Activated T-cell treated with anti-CD3 and anti-CD28 coated beads, Interleukin-2, amount 50 U/mL, for 72 hours (primary cell): ENCODE data around the gene ERP27. TPM values are rescaled to one million over a fixed set of nuclear protein-coding genes. Genes with fewer than 3 reads are reported as not detected.

Experiments used
- ATAC-seq, 2 donors: fragments of 150-1000 bp; cut with Tn5 transposase; replicated peaks in 1 of 2; 2 replicates each; pipeline ENCODE4 v1.10.0; 2021; ENCODE audit warnings: moderate library complexity in 2 of 2, mild to moderate bottlenecking in 1 of 2
- DNase-seq, 2 donors: peaks; one replicate each; pipeline ENCODE4 v3.0.0; 2021 to 2022; ENCODE audit warnings: mixed read lengths in 1 of 2
- H3K27ac Mint-ChIP-seq: one replicate; pipeline ENCODE4 v1.8.0; 2022; ENCODE audit warnings: mild to moderate bottlenecking, moderate library complexity, mixed read lengths
- H3K27me3 Mint-ChIP-seq: one replicate; pipeline ENCODE4 v1.8.0; 2022; ENCODE audit warnings: low read depth, mixed read lengths
- H3K36me3 Mint-ChIP-seq, 2 donors: one replicate each; pipeline ENCODE4 v1.8.0; 2022; ENCODE audit warnings: mixed read lengths in 2 of 2, mild to moderate bottlenecking in 1 of 2; ENCODE audit not compliant: insufficient read depth in 2 of 2
- H3K4me1 Mint-ChIP-seq: one replicate; pipeline ENCODE4 v1.8.0; 2022; ENCODE audit warnings: low read depth, mixed read lengths
- H3K4me3 Mint-ChIP-seq, 2 donors: one replicate each; pipeline ENCODE4 v1.8.0; 2022; ENCODE audit warnings: mild to moderate bottlenecking in 2 of 2, mixed read lengths in 2 of 2, moderate library complexity in 2 of 2
- H3K9me3 Mint-ChIP-seq, 2 donors: one replicate each; pipeline ENCODE4 v1.8.0; 2022; ENCODE audit warnings: mixed read lengths in 2 of 2
- total RNA-seq, 2 donors: library from RNA; stranded (reverse); gene quantifications; one replicate each; pipeline ENCODE4 v1.2.3, GENCODE V29; 2022

The ERP27 gene
- total RNA-seq, 2 donors from 2014 or later: 3.8 to 4.0 TPM

DNA sequence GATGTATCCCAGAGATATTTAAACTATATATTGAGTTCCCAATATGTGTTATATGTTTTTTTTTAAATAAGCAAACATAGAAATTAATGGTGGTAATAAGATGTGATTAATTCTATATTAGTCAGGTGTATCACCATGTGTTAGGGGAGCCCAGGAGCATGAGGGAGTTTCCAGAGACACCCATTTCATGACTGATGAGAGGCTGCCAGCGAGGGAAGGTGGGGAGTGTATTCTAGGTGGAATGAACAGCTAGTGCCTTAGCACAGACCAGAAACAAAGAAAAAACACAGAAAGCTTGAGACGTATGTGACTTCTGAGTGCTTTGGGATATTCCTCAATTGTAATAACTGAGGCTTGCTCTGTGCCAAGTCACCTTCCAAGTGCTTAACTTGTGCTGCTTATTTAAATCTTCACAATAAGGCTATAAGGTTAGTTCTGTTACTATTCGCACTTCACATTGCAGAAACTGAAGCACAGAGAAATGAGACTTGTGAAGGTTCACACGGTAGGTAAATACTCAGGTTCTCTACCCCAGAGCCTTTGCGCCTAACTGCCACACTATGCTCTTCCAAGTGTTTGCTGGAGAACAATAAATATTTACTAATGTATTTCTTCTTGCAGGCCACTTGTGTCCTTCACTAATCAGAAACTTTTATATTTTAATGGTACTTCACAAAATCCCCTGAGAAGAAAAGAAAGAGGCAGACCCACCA, 34.8 kb downstream of the ERP27 start:
- H3K4me1 Mint-ChIP-seq: peaks cover 37% of the 10 kb centered on the region
- H3K27ac Mint-ChIP-seq: no peak overlapping the region
- H3K27me3 Mint-ChIP-seq: no peaks in the 10 kb centered on the region
- H3K9me3 Mint-ChIP-seq: peaks cover 0 to 7% of the 10 kb centered on the region in 2 donors
- H3K4me3 Mint-ChIP-seq: no peak overlapping the region
- H3K36me3 Mint-ChIP-seq: peaks cover 2 to 10% of the 10 kb centered on the region in 2 donors
- DNase-seq (no peak), ATAC-seq (no peak)

DNA sequence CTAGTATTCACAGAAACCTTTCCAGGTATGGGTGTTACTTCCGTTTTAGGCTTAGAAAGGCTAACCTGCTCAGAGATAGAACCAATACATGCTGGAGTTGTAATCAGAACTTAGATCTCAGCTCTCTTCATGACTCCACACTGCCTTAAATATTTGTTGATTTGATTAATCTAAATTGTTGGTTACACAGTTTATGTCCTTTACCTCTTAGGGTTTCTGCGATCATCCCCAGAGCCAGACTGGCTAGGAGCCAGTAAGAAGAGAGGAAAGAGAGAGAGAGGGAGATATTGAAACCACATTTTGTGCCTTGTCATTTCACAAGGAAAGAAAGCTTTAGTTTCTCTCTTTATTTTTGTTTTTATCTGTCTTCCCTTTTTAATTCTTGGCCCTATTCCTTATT, 35.9 kb downstream of the ERP27 start:
- Mint-ChIP-seq H3K9me3 (peaks cover 0 to 2% of the 10 kb centered on the region in 2 donors), H3K4me3 (peak overlapping the region in 1 of 2 donors; percentile 32), H3K27ac (no peak overlapping the region), H3K4me1 (peaks cover 26% of the 10 kb centered on the region), H3K36me3 (peaks cover under 1% of the 10 kb centered on the region in 2 donors), H3K27me3 (no peaks in the 10 kb centered on the region)
- DNase-seq (no peak), ATAC-seq (no peak)

DNA sequence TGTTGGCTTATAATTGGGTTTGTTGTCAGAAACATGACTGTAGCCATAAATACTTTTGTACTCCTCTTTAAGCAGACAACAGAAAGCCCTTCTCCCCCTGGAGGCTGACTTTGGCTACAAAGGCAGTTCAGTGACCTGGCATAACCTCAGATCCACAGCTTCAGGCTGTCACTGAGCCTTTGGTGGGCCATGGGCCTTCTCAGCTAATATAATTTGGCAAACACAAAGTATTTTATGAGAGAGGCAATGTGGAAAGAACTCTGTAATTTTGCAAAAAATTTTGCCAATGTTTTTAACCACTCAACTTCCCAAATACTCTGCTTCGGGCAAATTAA, 37.1 kb downstream of the ERP27 start:
- no peak for ATAC-seq
- H3K4me1 Mint-ChIP-seq: peaks cover 25% of the 10 kb centered on the region

DNA sequence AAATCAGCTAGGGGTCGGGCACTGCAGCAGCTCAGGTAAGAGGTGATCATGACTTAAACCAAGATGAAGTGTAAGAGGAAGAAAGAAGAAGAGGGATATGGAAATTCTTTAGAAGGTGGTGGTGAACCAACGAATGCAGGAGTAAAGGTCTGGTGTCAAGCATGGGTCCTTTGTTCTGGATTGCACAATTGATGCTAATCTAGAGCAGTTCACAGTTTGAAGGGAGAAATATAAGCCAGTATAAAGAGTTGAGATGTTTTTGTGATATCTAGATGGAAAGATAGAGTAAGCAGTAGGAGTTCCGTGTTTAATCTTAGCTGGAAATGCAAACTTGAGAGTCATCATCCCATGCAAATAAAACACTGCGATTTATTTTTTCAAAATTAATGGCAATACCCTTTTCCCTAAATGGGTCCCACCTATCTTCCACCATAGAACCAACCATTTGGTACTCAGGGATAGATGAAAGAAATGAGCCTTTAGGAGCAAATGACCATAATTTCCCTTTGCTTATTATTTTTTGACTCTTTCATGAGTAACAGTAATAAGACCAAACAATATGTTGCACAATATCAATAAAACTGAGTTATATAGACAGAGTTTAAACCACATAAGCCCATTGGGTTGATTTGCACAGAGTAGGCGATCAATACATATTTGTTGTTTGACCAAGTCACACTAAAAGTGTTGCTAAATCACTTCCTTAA, 37.7 kb downstream of the ERP27 start:
- H3K36me3 Mint-ChIP-seq: no peaks in the 10 kb centered on the region
- DNase-seq (no peak), ATAC-seq (no peak)
- no peaks in the 10 kb centered on the region for H3K27me3 Mint-ChIP-seq
- peaks cover 25% of the 10 kb centered on the region for H3K4me1 Mint-ChIP-seq
- no peak overlapping the region for H3K27ac Mint-ChIP-seq
- H3K4me3 Mint-ChIP-seq: no peak overlapping the region
- peaks cover 0 to 1% of the 10 kb centered on the region in 2 donors for H3K9me3 Mint-ChIP-seq

More for the DNA sequence above, 37.1 kb downstream of the ERP27 start:
- Mint-ChIP-seq H3K9me3 (peaks cover 0 to 1% of the 10 kb centered on the region in 2 donors), H3K27ac (no peak overlapping the region), H3K4me3 (no peak overlapping the region), H3K36me3 (no peaks in the 10 kb centered on the region), H3K27me3 (no peaks in the 10 kb centered on the region)
- DNase-seq: no peak

GRCh38 chr12:14896521-14897169, 41.7 kb downstream of the ERP27 start:
- Mint-ChIP-seq H3K4me3 (no peak overlapping the region), H3K9me3 (no peaks in the 10 kb centered on the region), H3K27ac (no peak overlapping the region), H3K4me1 (no peaks in the 10 kb centered on the region), H3K36me3 (no peaks in the 10 kb centered on the region), H3K27me3 (no peaks in the 10 kb centered on the region)
- no peak for DNase-seq
- ATAC-seq: no peak

- no peaks in the 10 kb centered on the region for H3K4me1 Mint-ChIP-seq
- H3K9me3 Mint-ChIP-seq: no peaks in the 10 kb centered on the region
- no peak for ATAC-seq
- H3K36me3 Mint-ChIP-seq: no peaks in the 10 kb centered on the region
- H3K27ac Mint-ChIP-seq: no peak overlapping the region
- H3K4me3 Mint-ChIP-seq: no peak overlapping the region
- H3K27me3 Mint-ChIP-seq: no peaks in the 10 kb centered on the region
- DNase-seq: no peak
These were observed 44.7 kb downstream of the ERP27 start for GRCh38 chr12:14893506-14894250.

- Mint-ChIP-seq H3K27me3 (peaks cover 7% of the 10 kb centered on the region), H3K36me3 (no peaks in the 10 kb centered on the region), H3K4me3 (no peak overlapping the region), H3K4me1 (no peaks in the 10 kb centered on the region), H3K9me3 (no peaks in the 10 kb centered on the region), H3K27ac (no peak overlapping the region)
- no peak for DNase-seq
- no peak for ATAC-seq
These were observed 45.4 kb downstream of the ERP27 start for GRCh38 chr12:14892726-14893505.

DNA sequence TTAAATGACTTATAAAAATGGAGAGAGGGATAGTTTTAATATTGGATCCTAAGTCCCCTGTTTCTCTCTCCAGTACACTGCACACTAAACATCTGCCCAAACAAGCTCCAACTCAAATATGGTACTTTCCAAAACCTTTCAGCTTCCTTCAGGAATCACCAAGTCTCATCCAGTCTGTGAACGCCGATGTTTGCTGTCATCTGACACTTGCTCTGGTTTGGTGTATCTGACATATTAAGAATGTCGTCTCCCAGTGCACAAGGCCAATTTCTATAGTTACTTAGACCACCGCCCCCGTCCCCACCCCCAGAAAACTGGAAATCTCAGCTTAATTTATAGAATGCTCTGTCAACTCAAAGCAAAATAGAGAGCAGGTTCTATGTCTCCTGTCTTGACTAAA, 47.6 kb downstream of the ERP27 start:
- H3K4me1 Mint-ChIP-seq: peaks cover 16% of the 10 kb centered on the region
- no peak overlapping the region for H3K27ac Mint-ChIP-seq
- no peak overlapping the region for H3K4me3 Mint-ChIP-seq
- H3K27me3 Mint-ChIP-seq: peaks cover 22% of the 10 kb centered on the region
- no peaks in the 10 kb centered on the region for H3K9me3 Mint-ChIP-seq
- no peak for DNase-seq
- no peak for ATAC-seq
- no peaks in the 10 kb centered on the region for H3K36me3 Mint-ChIP-seq

GRCh38 chr12:14886271-14886670, 52.1 kb downstream of the ERP27 start:
- no peak for DNase-seq
- H3K27ac Mint-ChIP-seq: no peak overlapping the region
- ATAC-seq: no peak
- H3K9me3 Mint-ChIP-seq: no peaks in the 10 kb centered on the region
- H3K36me3 Mint-ChIP-seq: no peaks in the 10 kb centered on the region
- peaks cover 28% of the 10 kb centered on the region for H3K27me3 Mint-ChIP-seq
- H3K4me1 Mint-ChIP-seq: peaks cover 31% of the 10 kb centered on the region
- H3K4me3 Mint-ChIP-seq: no peak overlapping the region

GRCh38 chr12:14885718-14886221, 52.6 kb downstream of the ERP27 start, which contains the start of gene MGP:
Gene MGP, minus strand, starts transcription at chr12:14885854. Its CDS starts 63 bp downstream, at chr12:14885791.
- H3K4me1 Mint-ChIP-seq: peaks cover 34% of the 10 kb centered on the region
- DNase-seq (no peak), ATAC-seq (no peak)
- no peaks in the 10 kb centered on the region for H3K36me3 Mint-ChIP-seq
- H3K4me3 Mint-ChIP-seq: peak within 1 kb of the TSS; percentile 48 to 77
- H3K27me3 Mint-ChIP-seq: peaks cover 28% of the 10 kb centered on the region
- no peaks in the 10 kb centered on the region for H3K9me3 Mint-ChIP-seq
- no peak within 1 kb of the TSS for H3K27ac Mint-ChIP-seq

DNA sequence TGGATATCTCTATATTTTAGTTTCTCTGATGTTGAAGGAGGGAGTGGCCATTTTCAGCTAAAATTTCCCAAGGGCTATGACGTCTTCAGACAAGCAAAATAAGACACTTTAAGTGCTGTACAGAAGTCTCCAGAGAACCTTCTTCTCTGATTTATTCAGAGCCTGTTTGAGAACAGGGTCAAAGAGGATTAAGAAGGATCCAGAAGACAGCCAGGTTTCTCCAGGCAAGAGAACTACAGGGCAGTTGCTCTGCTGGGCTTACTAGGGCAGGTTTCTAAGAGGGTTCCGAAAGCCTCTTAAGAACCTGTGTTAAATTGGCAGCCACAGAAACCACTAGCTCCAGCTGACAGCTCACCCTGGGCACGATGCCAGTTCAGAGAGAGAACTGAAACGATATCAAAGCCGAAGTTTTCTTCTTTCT, 53.9 kb downstream of the ERP27 start:
- Mint-ChIP-seq H3K36me3 (no peaks in the 10 kb centered on the region), H3K4me3 (peak overlapping the region; percentile 48 to 77), H3K4me1 (peaks cover 38% of the 10 kb centered on the region), H3K9me3 (peaks cover 2 to 5% of the 10 kb centered on the region in 2 donors), H3K27ac (no peak overlapping the region), H3K27me3 (peaks cover 28% of the 10 kb centered on the region)
- ATAC-seq: peak; percentile 98 to 99
- DNase-seq: peak; percentile 78 to 82

DNA sequence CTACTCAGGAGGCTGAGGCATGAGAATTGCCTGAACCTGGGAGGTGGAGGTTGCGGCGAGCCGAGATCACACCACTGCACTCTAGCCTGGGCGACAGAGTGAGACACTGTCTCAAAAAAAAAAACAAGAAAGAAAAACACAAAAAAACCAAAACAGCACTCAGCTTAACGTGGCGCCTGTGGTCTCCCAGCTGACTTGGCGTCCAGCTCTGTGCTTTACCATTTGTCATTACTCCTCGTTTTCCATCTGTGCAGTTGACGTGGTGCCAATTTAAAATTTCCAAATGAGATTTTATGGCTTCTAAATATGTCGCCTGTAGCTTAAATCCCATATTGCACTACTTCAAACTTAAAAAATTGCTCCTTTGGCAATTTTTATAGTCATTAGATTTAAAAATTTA, 54.7 kb downstream of the ERP27 start:
- H3K27ac Mint-ChIP-seq: no peak overlapping the region

More for the DNA sequence above, 54.7 kb downstream of the ERP27 start:
- ATAC-seq: no peak
- Mint-ChIP-seq H3K4me1 (peaks cover 38% of the 10 kb centered on the region), H3K4me3 (no peak overlapping the region), H3K9me3 (peaks cover 3 to 5% of the 10 kb centered on the region in 2 donors), H3K27me3 (peaks cover 28% of the 10 kb centered on the region), H3K36me3 (no peaks in the 10 kb centered on the region)
- DNase-seq: no peak
